Lower leg skin (tissue), 4 donors: Measurements from ENCODE around the gene RAB15. TPM values are rescaled to one million over a fixed set of nuclear protein-coding genes. Genes with fewer than 3 reads are reported as not detected.

ENCODE experiments used
- DNase-seq, 2 donors: peaks; one replicate each; pipeline ENCODE4 v3.0.0-alpha.2; 2019; ENCODE audit warnings: low spot score in 2 of 2
- H3K4me3 ChIP-seq: fragments of 200-600 bp; sonication (generic); 2 replicates; pipeline ENCODE4 v1.5.1; 2017; ENCODE audit warnings: mild to moderate bottlenecking, low read depth; ENCODE audit not compliant: poor library complexity, severe bottlenecking
- CTCF ChIP-seq, 3 donors: fragments of 450-650 bp; IDR thresholded peaks; one replicate each; pipeline ENCODE4 v1.5.1; 2016; ENCODE audit warnings: antibody characterized with exemption in 3 of 3, mild to moderate bottlenecking in 3 of 3, moderate library complexity in 2 of 3
- POLR2A ChIP-seq, 2 donors: fragments of 450-650 bp; IDR thresholded peaks; one replicate each; pipeline ENCODE4 v1.6.1; 2016 to 2017; ENCODE audit warnings: antibody characterized with exemption in 2 of 2, mild to moderate bottlenecking in 1 of 2, moderate library complexity in 1 of 2
- WGBS, 2 donors: methylation state at CpG; one replicate each; pipeline ENCODE4 v1.1.5; 2018; 5-methylcytosine and 5-hydroxymethylcytosine counted together
- intact Hi-C: fragments of 100-400 bp; cut with DNase I; formaldehyde crosslinking; loops from one replicate; pipeline ENCODE4 v1.15.0; 2023; ENCODE audit warnings: low total_unique reads
- total RNA-seq, 4 donors: library from RNA; depleted of rRNA; stranded (reverse); fragments of >200 nt; gene quantifications; one replicate each; pipeline ENCODE4 v1.1.0, GENCODE V29; 2016

RAB15 gene
- total RNA-seq, 4 donors from 2014 or later = 5.5 to 9.4 (median 7.2) TPM

GRCh38 chr14:64995291-64995690 lies 23.2 kb upstream of the RAB15 start:
- intact Hi-C loops = no loop called here
- no peak for TF ChIP-seq CTCF (IDR thresholded peaks at IDR 0.05)
- no peak for TF ChIP-seq POLR2A (IDR thresholded peaks at IDR 0.05)
- WGBS, 2 donors = 94 to 96% methylated on average over 3 of the region's 3 CpGs
- no peak for DNase-seq
- no peak overlapping the region for H3K4me3 ChIP-seq

GRCh38 chr14:64994540-64994939 lies 22.4 kb upstream of the RAB15 start:
- H3K4me3 ChIP-seq = no peak overlapping the region
- intact Hi-C loops = no loop called here
- TF ChIP-seq POLR2A (IDR thresholded peaks at IDR 0.05) (no peak), CTCF (IDR thresholded peaks at IDR 0.05) (no peak)
- 94 to 97% methylated on average over 2 of the region's 2 CpGs for WGBS, 2 donors
- peak in 1 of 2 donors; percentile 14 for DNase-seq

- WGBS, 2 donors = 90 to 96% methylated on average over 3 of the region's 3 CpGs
- TF ChIP-seq POLR2A (IDR thresholded peaks at IDR 0.05) = no peak
- TF ChIP-seq CTCF (IDR thresholded peaks at IDR 0.05) = no peak
- no peak for DNase-seq
- H3K4me3 ChIP-seq = no peak overlapping the region
- intact Hi-C loops = no loop called here
Measured at GRCh38 chr14:64993266-64993930, 21.3 kb upstream of the RAB15 start.

- no peak overlapping the region for H3K4me3 ChIP-seq
- intact Hi-C loops = no loop called here
- WGBS, 2 donors = 85 to 87% methylated on average over 5 of the region's 5 CpGs
- TF ChIP-seq POLR2A (IDR thresholded peaks at IDR 0.05) (no peak), CTCF (IDR thresholded peaks at IDR 0.05) (no peak)
- DNase-seq = peak in 1 of 2 donors; percentile 61
Measured at GRCh38 chr14:64992328-64992885, 20.3 kb upstream of the RAB15 start.

GRCh38 chr14:64990939-64991338 lies 18.8 kb upstream of the RAB15 start:
- 94 to 95% methylated on average over 4 of the region's 4 CpGs for WGBS, 2 donors
- no peak overlapping the region for H3K4me3 ChIP-seq
- intact Hi-C loops = no loop called here
- peak in 1 of 2 donors; percentile 23 for DNase-seq
- TF ChIP-seq POLR2A (IDR thresholded peaks at IDR 0.05) = no peak
- TF ChIP-seq CTCF (IDR thresholded peaks at IDR 0.05) = no peak
